Transverse colon (tissue), 4 donors: ENCODE results near the gene TPPP.

Source experiments
- CTCF ChIP-seq, 5 experiments: fragments of 200-600 bp in 3 of 5; fragments of 450-650 bp in 2 of 5; sonication (generic) in 3 of 5; IDR thresholded peaks; 1 replicate in 2 of 5; 2 replicates in 3 of 5; pipeline ENCODE4 v1.5.1; 2016 to 2017; ENCODE audit warnings: antibody characterized with exemption in 5 of 5, inconsistent platforms in 3 of 5, mild to moderate bottlenecking in 2 of 5, moderate library complexity in 1 of 5
- EP300 ChIP-seq: sonication (generic); formaldehyde crosslinking; IDR thresholded peaks from one replicate; pipeline ENCODE4 v1.6.1; 2017; ENCODE audit warnings: antibody characterized with exemption, low read depth
- POLR2AphosphoS5 ChIP-seq, 3 donors: sonication (generic); formaldehyde crosslinking; IDR thresholded peaks; one replicate each; pipeline ENCODE4 v1.6.1; 2016; ENCODE audit warnings: antibody characterized with exemption in 3 of 3

- TF ChIP-seq CTCF (IDR thresholded peaks at IDR 0.05) (no peak), EP300 (no peak), POLR2AphosphoS5 (IDR thresholded peaks at IDR 0.05) (no peak)
These were observed 76.6 kb downstream of the TPPP start for GRCh38 chr5:616484-617039.
